HepG2 (cell line): ENCODE data around the gene DNAJC10. TPM values are rescaled to one million over a fixed set of nuclear protein-coding genes. Genes with fewer than 3 reads are reported as not detected.

ENCODE experiments used
- ADNP ChIP-seq: sonication (generic); formaldehyde crosslinking; IDR thresholded peaks from 2 replicates; pipeline ENCODE4 v1.4.0; 2020; ENCODE audit warnings: missing genetic modification reagents
- ASH2L ChIP-seq: fragments of 300-600, 200-600 bp; sonication (generic); IDR thresholded peaks from 2 replicates; pipeline ENCODE4 v1.7.0; 2017; ENCODE audit warnings: low read depth, mild to moderate bottlenecking, moderate library complexity, mixed read lengths, low read length; ENCODE audit not compliant: insufficient read length
- CREB1 ChIP-seq, 2 experiments: fragments of 450-650 bp in 1 of 2; IDR thresholded peaks; 2 replicates each; pipeline ENCODE4 v1.6.1; 2016 to 2017; ENCODE audit warnings: control low read depth in 1 of 2, mild to moderate bottlenecking in 1 of 2, missing compliant biosample characterization in 1 of 2, missing genetic modification characterization in 1 of 2
- EEA1 ChIP-seq: sonication (generic); formaldehyde crosslinking; IDR thresholded peaks from 2 replicates; pipeline ENCODE4 v1.5.1; 2020; ENCODE audit warnings: mild to moderate bottlenecking, missing genetic modification reagents, borderline replicate concordance
- FOXA1 ChIP-seq, 2 experiments: fragments of 450-650 bp in 1 of 2; sonication (generic) in 1 of 2; formaldehyde crosslinking in 1 of 2; IDR thresholded peaks; 2 replicates each; pipeline versions ENCODE4 v1.4.0 to v1.6.1; 2016 to 2020; ENCODE audit warnings: missing genetic modification reagents in 1 of 2
- HNF4A ChIP-seq: sonication (generic); formaldehyde crosslinking; IDR thresholded peaks from 2 replicates; pipeline ENCODE4 v1.4.0; 2020; ENCODE audit warnings: missing genetic modification reagents
- ISL2 ChIP-seq: sonication (generic); formaldehyde crosslinking; IDR thresholded peaks from 2 replicates; pipeline ENCODE4 v1.5.0; 2020; ENCODE audit warnings: missing genetic modification reagents
- MED13 ChIP-seq: sonication (generic); formaldehyde crosslinking; IDR thresholded peaks from 2 replicates; pipeline ENCODE4 v1.5.0; 2020; ENCODE audit warnings: missing genetic modification reagents
- NCOR1 ChIP-seq: fragments of 200-600 bp; sonication (generic); IDR thresholded peaks from 2 replicates; pipeline ENCODE4 v1.7.0; 2017; ENCODE audit warnings: antibody characterized with exemption, low read length, borderline replicate concordance
- RXRA ChIP-seq: sonication (generic); formaldehyde crosslinking; IDR thresholded peaks from 2 replicates; pipeline ENCODE4 v1.5.1; 2020; ENCODE audit warnings: missing genetic modification reagents
- RXRB ChIP-seq: IDR thresholded peaks from 2 replicates; pipeline ENCODE4 v1.6.1; 2016; ENCODE audit warnings: borderline replicate concordance, missing genetic modification reagents, missing compliant biosample characterization
- SOX6 ChIP-seq, 2 experiments: fragments of 450-650 bp in 1 of 2; sonication (generic) in 1 of 2; formaldehyde crosslinking in 1 of 2; IDR thresholded peaks; 2 replicates each; pipeline versions ENCODE4 v1.4.0 to v1.6.1; 2017 to 2020; ENCODE audit warnings: antibody characterized with exemption in 1 of 2, mild to moderate bottlenecking in 1 of 2, missing genetic modification reagents in 1 of 2
- ZMYM4 ChIP-seq: sonication (generic); formaldehyde crosslinking; IDR thresholded peaks from 2 replicates; pipeline ENCODE4 v1.8.1; 2023; ENCODE audit warnings: mild to moderate bottlenecking, missing genetic modification reagents
- ZNF263 ChIP-seq: sonication (generic); formaldehyde crosslinking; IDR thresholded peaks from 2 replicates; pipeline ENCODE4 v1.4.0; 2020; ENCODE audit warnings: missing genetic modification reagents
- ZNF3 ChIP-seq: IDR thresholded peaks from 2 replicates; pipeline ENCODE4 v1.7.0; 2017; ENCODE audit warnings: inconsistent platforms
- ZNF331 ChIP-seq: sonication (generic); formaldehyde crosslinking; IDR thresholded peaks from 2 replicates; pipeline ENCODE4 v1.4.0; 2020; ENCODE audit warnings: missing genetic modification reagents
- ZNF350 ChIP-seq: sonication (generic); formaldehyde crosslinking; IDR thresholded peaks from 2 replicates; pipeline ENCODE4 v1.4.0; 2020; ENCODE audit warnings: mild to moderate bottlenecking, low read depth, missing genetic modification reagents, borderline replicate concordance
- polyA plus RNA-seq, 8 experiments: library from polyadenylated mRNA; depleted of rRNA in 3 of 8; stranded (reverse) in 7 of 8; unstranded in 1 of 8; fragments of >200 nt; fragmentation: Illumina TruSeq in 4 of 8; extraction: Trizol in 4 of 8; gene quantifications; 2 replicates each; pipeline versions ENCODE4 v1.2.1 to v1.2.3, GENCODE V29; 2011 to 2016; ENCODE audit warnings: low read depth in 4 of 8, missing spikeins in 1 of 8, mixed read lengths in 1 of 8; ENCODE audit not compliant: insufficient read depth in 1 of 8
- total RNA-seq, 5 experiments: library from RNA; depleted of rRNA; stranded (reverse); fragments of >200 nt; fragmentation: Illumina TruSeq; extraction: Trizol; gene quantifications; 2 replicates each; pipeline ENCODE4 v1.2.3, GENCODE V29; 2016; ENCODE audit warnings: low read depth in 1 of 5
- TF ChIP-seq, protein P1 (sequence below): sonication (generic); formaldehyde crosslinking; IDR thresholded peaks from 2 replicates; pipeline ENCODE4 v1.5.1; 2020; ENCODE audit warnings: mild to moderate bottlenecking, missing genetic modification reagents, borderline replicate concordance
- TF ChIP-seq, protein P2 (sequence below): sonication (generic); IDR thresholded peaks from 2 replicates; pipeline ENCODE4 v1.6.1; 2016; ENCODE audit warnings: low read depth, borderline replicate concordance
- TF ChIP-seq, protein P3 (sequence below): sonication (generic); formaldehyde crosslinking; IDR thresholded peaks from 2 replicates; pipeline ENCODE4 v1.5.0; 2020; ENCODE audit warnings: mild to moderate bottlenecking, missing genetic modification reagents, moderate library complexity
- TF ChIP-seq, protein P4 (sequence below): sonication (generic); formaldehyde crosslinking; IDR thresholded peaks from 2 replicates; pipeline ENCODE4 v1.8.1; 2023; ENCODE audit warnings: missing genetic modification reagents, inconsistent platforms, borderline replicate concordance

DNAJC10 gene
- total and polyA plus RNA-seq, 2 of the 13 experiments (the other 11 are each of a cell fraction or from before 2014, with no cell fraction given): 44.1 to 178 TPM

DNA sequence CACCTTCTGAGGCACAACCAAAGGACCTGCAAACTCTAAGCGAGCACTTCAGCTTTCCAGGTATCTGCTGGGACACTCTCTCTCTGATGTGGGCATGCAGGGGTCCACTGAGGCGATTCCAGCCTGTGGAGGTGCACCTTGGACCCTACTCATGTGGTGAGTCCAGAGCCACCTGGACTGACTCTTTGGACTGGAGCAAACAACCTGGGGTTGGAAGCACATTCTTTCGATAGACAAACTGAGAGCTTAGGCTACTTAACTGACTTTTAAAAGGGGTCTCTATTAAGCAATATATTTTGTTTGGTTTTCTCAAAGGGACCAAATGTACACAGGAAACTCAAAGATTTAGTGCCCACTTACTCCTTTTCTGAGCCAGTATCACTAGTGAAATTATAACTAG lies 98.7 kb downstream of the DNAJC10 start (continued):
- TF ChIP-seq EEA1 (CRISPR knock-in tag) (no peak), NCOR1 (peak; percentile 76), ASH2L (peak; percentile 71), RXRB (CRISPR knock-in tag) (peak; percentile 47; the same call in 1 of the 2 replicates), RXRA (0 out of 2 replicates have a peak, but pooled peaks have one; percentile 20), ZMYM4 (CRISPR knock-in tag) (peak; percentile 82), ZNF350 (CRISPR knock-in tag) (peak; percentile 37; the same call in 1 of the 2 replicates), HNF4A (peak; percentile 96), ZNF331 (CRISPR knock-in tag) (0 out of 2 replicates have a peak, but pooled peaks have one; percentile 62), MED13 (CRISPR knock-in tag) (no peak), ADNP (CRISPR knock-in tag) (peak; percentile 28; the same call in 1 of the 2 replicates), SOX6 (IDR thresholded peaks at IDR 0.05) (no peak), SOX6 (CRISPR knock-in tag; IDR thresholded peaks at IDR 0.05) (peak; percentile 58), ZNF3 (peak; percentile 99), CREB1 (IDR thresholded peaks at IDR 0.05) (no peak), CREB1 (CRISPR knock-in tag; IDR thresholded peaks at IDR 0.05) (no peak), FOXA1 (IDR thresholded peaks at IDR 0.05) (no peak), FOXA1 (CRISPR knock-in tag; IDR thresholded peaks at IDR 0.05) (no peak), ZNF263 (CRISPR knock-in tag) (no peak), ISL2 (CRISPR knock-in tag) (peak; percentile 67; the same call in 1 of the 2 replicates)
- TF ChIP-seq, protein P1, sequence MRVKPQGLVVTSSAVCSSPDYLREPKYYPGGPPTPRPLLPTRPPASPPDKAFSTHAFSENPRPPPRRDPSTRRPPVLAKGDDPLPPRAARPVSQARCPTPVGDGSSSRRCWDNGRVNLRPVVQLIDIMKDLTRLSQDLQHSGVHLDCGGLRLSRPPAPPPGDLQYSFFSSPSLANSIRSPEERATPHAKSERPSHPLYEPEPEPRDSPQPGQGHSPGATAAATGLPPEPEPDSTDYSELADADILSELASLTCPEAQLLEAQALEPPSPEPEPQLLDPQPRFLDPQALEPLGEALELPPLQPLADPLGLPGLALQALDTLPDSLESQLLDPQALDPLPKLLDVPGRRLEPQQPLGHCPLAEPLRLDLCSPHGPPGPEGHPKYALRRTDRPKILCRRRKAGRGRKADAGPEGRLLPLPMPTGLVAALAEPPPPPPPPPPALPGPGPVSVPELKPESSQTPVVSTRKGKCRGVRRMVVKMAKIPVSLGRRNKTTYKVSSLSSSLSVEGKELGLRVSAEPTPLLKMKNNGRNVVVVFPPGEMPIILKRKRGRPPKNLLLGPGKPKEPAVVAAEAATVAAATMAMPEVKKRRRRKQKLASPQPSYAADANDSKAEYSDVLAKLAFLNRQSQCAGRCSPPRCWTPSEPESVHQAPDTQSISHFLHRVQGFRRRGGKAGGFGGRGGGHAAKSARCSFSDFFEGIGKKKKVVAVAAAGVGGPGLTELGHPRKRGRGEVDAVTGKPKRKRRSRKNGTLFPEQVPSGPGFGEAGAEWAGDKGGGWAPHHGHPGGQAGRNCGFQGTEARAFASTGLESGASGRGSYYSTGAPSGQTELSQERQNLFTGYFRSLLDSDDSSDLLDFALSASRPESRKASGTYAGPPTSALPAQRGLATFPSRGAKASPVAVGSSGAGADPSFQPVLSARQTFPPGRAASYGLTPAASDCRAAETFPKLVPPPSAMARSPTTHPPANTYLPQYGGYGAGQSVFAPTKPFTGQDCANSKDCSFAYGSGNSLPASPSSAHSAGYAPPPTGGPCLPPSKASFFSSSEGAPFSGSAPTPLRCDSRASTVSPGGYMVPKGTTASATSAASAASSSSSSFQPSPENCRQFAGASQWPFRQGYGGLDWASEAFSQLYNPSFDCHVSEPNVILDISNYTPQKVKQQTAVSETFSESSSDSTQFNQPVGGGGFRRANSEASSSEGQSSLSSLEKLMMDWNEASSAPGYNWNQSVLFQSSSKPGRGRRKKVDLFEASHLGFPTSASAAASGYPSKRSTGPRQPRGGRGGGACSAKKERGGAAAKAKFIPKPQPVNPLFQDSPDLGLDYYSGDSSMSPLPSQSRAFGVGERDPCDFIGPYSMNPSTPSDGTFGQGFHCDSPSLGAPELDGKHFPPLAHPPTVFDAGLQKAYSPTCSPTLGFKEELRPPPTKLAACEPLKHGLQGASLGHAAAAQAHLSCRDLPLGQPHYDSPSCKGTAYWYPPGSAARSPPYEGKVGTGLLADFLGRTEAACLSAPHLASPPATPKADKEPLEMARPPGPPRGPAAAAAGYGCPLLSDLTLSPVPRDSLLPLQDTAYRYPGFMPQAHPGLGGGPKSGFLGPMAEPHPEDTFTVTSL: 0 out of 2 replicates have a peak, but pooled peaks have one; percentile 54
- TF ChIP-seq, protein P2, sequence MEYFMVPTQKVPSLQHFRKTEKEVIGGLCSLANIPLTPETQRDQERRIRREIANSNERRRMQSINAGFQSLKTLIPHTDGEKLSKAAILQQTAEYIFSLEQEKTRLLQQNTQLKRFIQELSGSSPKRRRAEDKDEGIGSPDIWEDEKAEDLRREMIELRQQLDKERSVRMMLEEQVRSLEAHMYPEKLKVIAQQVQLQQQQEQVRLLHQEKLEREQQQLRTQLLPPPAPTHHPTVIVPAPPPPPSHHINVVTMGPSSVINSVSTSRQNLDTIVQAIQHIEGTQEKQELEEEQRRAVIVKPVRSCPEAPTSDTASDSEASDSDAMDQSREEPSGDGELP: peak; percentile 55
- TF ChIP-seq, protein P3, sequence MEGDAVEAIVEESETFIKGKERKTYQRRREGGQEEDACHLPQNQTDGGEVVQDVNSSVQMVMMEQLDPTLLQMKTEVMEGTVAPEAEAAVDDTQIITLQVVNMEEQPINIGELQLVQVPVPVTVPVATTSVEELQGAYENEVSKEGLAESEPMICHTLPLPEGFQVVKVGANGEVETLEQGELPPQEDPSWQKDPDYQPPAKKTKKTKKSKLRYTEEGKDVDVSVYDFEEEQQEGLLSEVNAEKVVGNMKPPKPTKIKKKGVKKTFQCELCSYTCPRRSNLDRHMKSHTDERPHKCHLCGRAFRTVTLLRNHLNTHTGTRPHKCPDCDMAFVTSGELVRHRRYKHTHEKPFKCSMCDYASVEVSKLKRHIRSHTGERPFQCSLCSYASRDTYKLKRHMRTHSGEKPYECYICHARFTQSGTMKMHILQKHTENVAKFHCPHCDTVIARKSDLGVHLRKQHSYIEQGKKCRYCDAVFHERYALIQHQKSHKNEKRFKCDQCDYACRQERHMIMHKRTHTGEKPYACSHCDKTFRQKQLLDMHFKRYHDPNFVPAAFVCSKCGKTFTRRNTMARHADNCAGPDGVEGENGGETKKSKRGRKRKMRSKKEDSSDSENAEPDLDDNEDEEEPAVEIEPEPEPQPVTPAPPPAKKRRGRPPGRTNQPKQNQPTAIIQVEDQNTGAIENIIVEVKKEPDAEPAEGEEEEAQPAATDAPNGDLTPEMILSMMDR: peak; percentile 10; the same call in 1 of the 2 replicates
- TF ChIP-seq, protein P4, sequence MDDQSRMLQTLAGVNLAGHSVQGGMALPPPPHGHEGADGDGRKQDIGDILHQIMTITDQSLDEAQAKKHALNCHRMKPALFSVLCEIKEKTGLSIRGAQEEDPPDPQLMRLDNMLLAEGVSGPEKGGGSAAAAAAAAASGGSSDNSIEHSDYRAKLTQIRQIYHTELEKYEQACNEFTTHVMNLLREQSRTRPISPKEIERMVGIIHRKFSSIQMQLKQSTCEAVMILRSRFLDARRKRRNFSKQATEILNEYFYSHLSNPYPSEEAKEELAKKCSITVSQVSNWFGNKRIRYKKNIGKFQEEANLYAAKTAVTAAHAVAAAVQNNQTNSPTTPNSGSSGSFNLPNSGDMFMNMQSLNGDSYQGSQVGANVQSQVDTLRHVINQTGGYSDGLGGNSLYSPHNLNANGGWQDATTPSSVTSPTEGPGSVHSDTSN (CRISPR knock-in tag): no peak
